Gastroesophageal sphincter (tissue), 4 donors: ENCODE data around the gene PTPRF. TPM values are rescaled to one million over a fixed set of nuclear protein-coding genes. Genes with fewer than 3 reads are reported as not detected.

ENCODE experiments used
- ATAC-seq: fragments of 150-250 bp; one replicate; pipeline ENCODE4 v1.9.1; 2016; ENCODE audit warnings: mild to moderate bottlenecking, moderate library complexity
- H3K27ac ChIP-seq, 4 donors: fragments of 200-600 bp; sonication (generic) in 3 of 4; 1 replicate in 3 of 4; 2 replicates in 1 of 4; pipeline ENCODE4 v1.5.1; 2016 to 2019
- H3K27me3 ChIP-seq: fragments of 200-600 bp; sonication (generic); one replicate; pipeline ENCODE4 v1.5.1; 2019
- H3K36me3 ChIP-seq, 2 donors: fragments of 200-600 bp; sonication (generic); one replicate each; pipeline ENCODE4 v1.5.1; 2019; ENCODE audit warnings: control low read depth in 1 of 2
- H3K4me1 ChIP-seq, 3 donors: fragments of 200-600 bp; sonication (generic); 1 replicate in 2 of 3; 2 replicates in 1 of 3; pipeline ENCODE4 v1.5.1; 2016 to 2019; ENCODE audit warnings: control low read depth in 2 of 3
- H3K4me3 ChIP-seq, 2 donors: fragments of 200-600 bp; sonication (generic); one replicate each; pipeline ENCODE4 v1.5.1; 2019; ENCODE audit warnings: mild to moderate bottlenecking in 1 of 2, moderate library complexity in 1 of 2
- H3K9me3 ChIP-seq, 3 donors: fragments of 200-600 bp; sonication (generic); one replicate each; pipeline ENCODE4 v1.5.1; 2017 to 2019; ENCODE audit warnings: control low read depth in 2 of 3
- EP300 ChIP-seq: sonication (generic); formaldehyde crosslinking; IDR thresholded peaks from one replicate; pipeline ENCODE4 v1.6.1; 2017; ENCODE audit warnings: antibody characterized with exemption, mild to moderate bottlenecking
- POLR2A ChIP-seq, 2 donors: fragments of 450-650 bp; IDR thresholded peaks; one replicate each; pipeline ENCODE4 v1.6.1; 2017; ENCODE audit warnings: antibody characterized with exemption in 2 of 2, mild to moderate bottlenecking in 2 of 2, moderate library complexity in 1 of 2
- POLR2AphosphoS5 ChIP-seq: sonication (generic); formaldehyde crosslinking; IDR thresholded peaks from one replicate; pipeline ENCODE4 v1.6.1; 2017; ENCODE audit warnings: antibody characterized with exemption
- WGBS, 2 donors: methylation state at CpG; one replicate each; pipeline ENCODE4 v1.1.5; 2018; ENCODE audit warnings: low coverage in 1 of 2; 5-methylcytosine and 5-hydroxymethylcytosine counted together
- total RNA-seq, 4 donors: library from RNA; depleted of rRNA; stranded (reverse); fragments of >200 nt; gene quantifications; one replicate each; pipeline ENCODE4 v1.1.0, GENCODE V29; 2016
- TF ChIP-seq, protein P1 (sequence below), 4 experiments: fragments of 200-600 bp in 2 of 4; fragments of 450-650 bp in 2 of 4; sonication (generic) in 1 of 4; IDR thresholded peaks; one replicate each; pipeline ENCODE4 v1.5.1; 2017 to 2019; ENCODE audit warnings: antibody characterized with exemption in 4 of 4, mild to moderate bottlenecking in 2 of 4, moderate library complexity in 2 of 4

PTPRF gene
- total RNA-seq, 4 donors from 2014 or later, result 55.8 to 80.4 (median 60.8) TPM

GRCh38 chr1:43659212-43660166 is 128.8 kb downstream of the PTPRF start:
- Histone ChIP-seq H3K4me3 (no peak overlapping the region), H3K27me3 (no peaks in the 10 kb centered on the region), H3K4me1 (no peaks in the 10 kb centered on the region), H3K9me3 (no peaks in the 10 kb centered on the region), H3K36me3 (peaks cover 0 to 100% of the 10 kb centered on the region in 2 donors), H3K27ac (no peak overlapping the region)
- WGBS, 2 donors, result 85 to 90% methylated on average over 10 to 14 of the region's 14 CpGs
- TF ChIP-seq POLR2A (IDR thresholded peaks at IDR 0.05) (no peak), POLR2AphosphoS5 (no peak), EP300 (no peak)
- TF ChIP-seq, protein P1, sequence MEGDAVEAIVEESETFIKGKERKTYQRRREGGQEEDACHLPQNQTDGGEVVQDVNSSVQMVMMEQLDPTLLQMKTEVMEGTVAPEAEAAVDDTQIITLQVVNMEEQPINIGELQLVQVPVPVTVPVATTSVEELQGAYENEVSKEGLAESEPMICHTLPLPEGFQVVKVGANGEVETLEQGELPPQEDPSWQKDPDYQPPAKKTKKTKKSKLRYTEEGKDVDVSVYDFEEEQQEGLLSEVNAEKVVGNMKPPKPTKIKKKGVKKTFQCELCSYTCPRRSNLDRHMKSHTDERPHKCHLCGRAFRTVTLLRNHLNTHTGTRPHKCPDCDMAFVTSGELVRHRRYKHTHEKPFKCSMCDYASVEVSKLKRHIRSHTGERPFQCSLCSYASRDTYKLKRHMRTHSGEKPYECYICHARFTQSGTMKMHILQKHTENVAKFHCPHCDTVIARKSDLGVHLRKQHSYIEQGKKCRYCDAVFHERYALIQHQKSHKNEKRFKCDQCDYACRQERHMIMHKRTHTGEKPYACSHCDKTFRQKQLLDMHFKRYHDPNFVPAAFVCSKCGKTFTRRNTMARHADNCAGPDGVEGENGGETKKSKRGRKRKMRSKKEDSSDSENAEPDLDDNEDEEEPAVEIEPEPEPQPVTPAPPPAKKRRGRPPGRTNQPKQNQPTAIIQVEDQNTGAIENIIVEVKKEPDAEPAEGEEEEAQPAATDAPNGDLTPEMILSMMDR (IDR thresholded peaks at IDR 0.05), result no peak
- ATAC-seq, result no peak

- H3K4me3 ChIP-seq, result no peak overlapping the region
- H3K27ac ChIP-seq, result no peak overlapping the region
- 63 to 73% methylated on average over 4 of the region's 4 CpGs for WGBS, 2 donors
- no peaks in the 10 kb centered on the region for H3K4me1 ChIP-seq
- no peaks in the 10 kb centered on the region for H3K27me3 ChIP-seq
- TF ChIP-seq, protein P1 (IDR thresholded peaks at IDR 0.05), result no peak
- TF ChIP-seq EP300 (no peak), POLR2A (IDR thresholded peaks at IDR 0.05) (no peak), POLR2AphosphoS5 (no peak)
- no peak for ATAC-seq
- H3K9me3 ChIP-seq, result no peaks in the 10 kb centered on the region
- peaks cover 0 to 100% of the 10 kb centered on the region in 2 donors for H3K36me3 ChIP-seq
These were observed 129.7 kb downstream of the PTPRF start for GRCh38 chr1:43660355-43660754.

- H3K36me3 ChIP-seq, result peaks cover 7 to 100% of the 10 kb centered on the region in 2 donors
- no peak for ATAC-seq
- H3K4me3 ChIP-seq, result no peak overlapping the region
- TF ChIP-seq, protein P1 (IDR thresholded peaks at IDR 0.05), result no peak
- no peak for TF ChIP-seq EP300
- TF ChIP-seq POLR2A (IDR thresholded peaks at IDR 0.05), result no peak
- TF ChIP-seq POLR2AphosphoS5, result no peak
- no peaks in the 10 kb centered on the region for H3K9me3 ChIP-seq
- no peaks in the 10 kb centered on the region for H3K4me1 ChIP-seq
- no peaks in the 10 kb centered on the region for H3K27me3 ChIP-seq
- H3K27ac ChIP-seq, result no peak overlapping the region
- 83% methylated on average over 3 to 4 of the region's 4 CpGs for WGBS, 2 donors
These were observed 133.7 kb downstream of the PTPRF start for GRCh38 chr1:43664369-43664768.

GRCh38 chr1:43666608-43667007 is 135.9 kb downstream of the PTPRF start:
- no peak for TF ChIP-seq POLR2A (IDR thresholded peaks at IDR 0.05)
- no peak for TF ChIP-seq POLR2AphosphoS5
- TF ChIP-seq, protein P1 (IDR thresholded peaks at IDR 0.05), result no peak
- no peak for TF ChIP-seq EP300
- no peak overlapping the region for H3K4me3 ChIP-seq
- no peak for ATAC-seq
- H3K27ac ChIP-seq, result no peak overlapping the region
- H3K9me3 ChIP-seq, result no peaks in the 10 kb centered on the region
- no peaks in the 10 kb centered on the region for H3K27me3 ChIP-seq
- H3K4me1 ChIP-seq, result no peaks in the 10 kb centered on the region
- peaks cover 7 to 100% of the 10 kb centered on the region in 2 donors for H3K36me3 ChIP-seq

DNA sequence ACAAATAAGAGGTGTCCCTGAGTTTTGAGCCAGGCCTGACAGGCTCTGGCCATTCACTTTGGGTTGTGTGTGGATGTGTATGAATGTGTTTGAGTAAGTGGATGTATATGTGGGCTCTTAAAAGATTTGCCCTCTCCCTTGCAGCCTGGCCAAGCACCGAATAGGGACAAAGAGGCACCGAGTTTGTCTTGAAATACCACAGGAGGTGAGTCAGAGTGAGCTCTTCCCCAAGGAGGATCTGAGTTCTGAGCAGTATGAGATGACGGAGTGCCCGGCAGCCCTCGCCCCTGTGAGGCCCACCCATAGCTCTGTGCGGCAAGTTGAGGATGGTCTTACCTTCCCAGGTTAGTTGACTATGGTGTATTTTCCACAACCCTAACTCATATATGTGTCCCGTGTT is 138.3 kb downstream of the PTPRF start:
- Histone ChIP-seq H3K27me3 (no peaks in the 10 kb centered on the region), H3K4me3 (no peak overlapping the region), H3K27ac (no peak overlapping the region), H3K36me3 (peaks cover 7 to 100% of the 10 kb centered on the region in 2 donors), H3K4me1 (no peaks in the 10 kb centered on the region), H3K9me3 (no peaks in the 10 kb centered on the region)
- TF ChIP-seq, protein P1 (IDR thresholded peaks at IDR 0.05), result no peak
- no peak for TF ChIP-seq EP300
- TF ChIP-seq POLR2A (IDR thresholded peaks at IDR 0.05), result no peak
- TF ChIP-seq POLR2AphosphoS5, result no peak
- no peak for ATAC-seq
- WGBS, 2 donors, result 89 to 90% methylated on average over 5 of the region's 7 CpGs
